Hepatocyte (in vitro differentiated cells): Measurements from ENCODE around the gene RFX8.

Source experiments
- CTCF ChIP-seq: fragments of 200-600 bp; sonication (generic); IDR thresholded peaks from 2 replicates; pipeline ENCODE4 v1.5.1; 2016; ENCODE audit warnings: antibody characterized with exemption, mild to moderate bottlenecking; ENCODE audit not compliant: poor library complexity
- EZH2 ChIP-seq: fragments of 200-600 bp; sonication (generic); IDR thresholded peaks from 2 replicates; pipeline ENCODE4 v1.6.1; 2016; ENCODE audit warnings: antibody characterized with exemption, mild to moderate bottlenecking, borderline replicate concordance
- EZH2phosphoT487 ChIP-seq: fragments of 200-600 bp; sonication (generic); IDR thresholded peaks from one replicate; pipeline ENCODE4 v1.6.1; 2018; ENCODE audit warnings: antibody characterized with exemption, mild to moderate bottlenecking, low read depth, moderate library complexity; ENCODE audit not compliant: unreplicated experiment, severe bottlenecking

GRCh38 chr2:101348883-101349282, 126.0 kb downstream of the RFX8 start:
- TF ChIP-seq CTCF (no peak), EZH2 (no peak), EZH2phosphoT487 (no peak)
